ENCODE data around the gene SLC36A3. TPM values are rescaled to one million over a fixed set of nuclear protein-coding genes. Genes with fewer than 3 reads are reported as not detected.
A peak's percentile ranks its signal among the peaks of the same experiment; 100 is the strongest.

The SLC36A3 gene
- total and polyA plus RNA-seq, 2 of the 8 experiments (the other 6 are each of a cell fraction or from before 2014, with no cell fraction given) = not detected

GRCh38 chr5:151252762-151253604, 50.6 kb downstream of the SLC36A3 start, which contains the start of gene GM2A:
Gene GM2A, plus strand, starts transcription at chr5:151253185. Its CDS starts 32 bp downstream, at chr5:151253217.
- no peak within 1 kb of the TSS for H2BK120ac ChIP-seq (replicated peaks; ENCODE audit: low read depth, low read length)
- H3K4me2 ChIP-seq (ENCODE audit: insufficient read depth in 1 of 2, low read depth in 2 of 2, low read length in 2 of 2) = peak within 1 kb of the TSS; percentile 85 to 99
- H3K23ac ChIP-seq (ENCODE audit: insufficient read length) = no peak within 1 kb of the TSS
- no peak within 1 kb of the TSS for H4K5ac ChIP-seq (ENCODE audit: insufficient read length, low read depth, low read length)
- peak within 1 kb of the TSS; percentile 36; the same call in 1 of the 2 replicates for H3K18ac ChIP-seq (ENCODE audit: extremely low read depth, low read length)
- no peak within 1 kb of the TSS for H2BK20ac ChIP-seq (ENCODE audit: low read length)
- ChIA-PET CTCF (ENCODE audit: partially characterized antibody) (interaction anchor here (0.6 to 5.1 kb wide), 15 partner anchors 9 to 309 kb away, joined by 3 to 36 read pairs (median 4); partner anchors contain the start of genes CCDC69 and SLC36A1), POLR2A (ENCODE audit: partially characterized antibody) (interaction anchor here (0.6 to 1.4 kb wide), 13 partner anchors 15 to 518 kb away, joined by 3 to 12 read pairs (median 4); partner anchors contain the start of genes CCDC69, G3BP1 and GPX3)
- FAIRE-seq (peak; percentile 60), DNase-seq (ENCODE audit: low read depth in 1 of 2, low spot score in 2 of 2) (peak; percentile 97 to 98)
- 0 out of 2 replicates have a peak within 1 kb of the TSS, but pooled peaks have one; percentile 60 for H4K8ac ChIP-seq (ENCODE audit: extremely low read depth, insufficient read depth, low read length)
- H2BK12ac ChIP-seq (ENCODE audit: low read depth, low read length) = peak within 1 kb of the TSS; percentile 46; the same call in 1 of the 2 replicates
- H2AFZ ChIP-seq (ENCODE audit: low read length) = peak within 1 kb of the TSS; percentile 86
- H3K9me3 ChIP-seq (ENCODE audit: insufficient read depth in 2 of 2, low read depth in 1 of 2, low read length in 1 of 2) = no peaks in the 10 kb centered on the region
- no peak within 1 kb of the TSS for H2BK5ac ChIP-seq (ENCODE audit: low read depth, low read length)
- peaks cover 6% of the 10 kb centered on the region; the same call in 1 of the 2 replicates for H3K23me2 ChIP-seq (ENCODE audit: low read depth, low read length)
- H3K79me2 ChIP-seq (ENCODE audit: control insufficient read depth in 1 of 2, insufficient read depth in 2 of 2, low read length in 2 of 2) = peaks cover 0 to 8% of the 10 kb centered on the region in 2 experiments; a peak in 2 of 4 replicates
- H3K27ac ChIP-seq (ENCODE audit: low read depth, low read length) = peak within 1 kb of the TSS; percentile 51; the same call in 1 of the 2 replicates
- peaks cover 0 to 11% (median 4%) of the 10 kb centered on the region in 4 experiments for H3K4me1 ChIP-seq (replicated peaks in 1 of 4; ENCODE audit: control insufficient read depth in 3 of 4, insufficient read depth in 4 of 4, low read length in 3 of 4)
- H4K20me1 ChIP-seq (replicated peaks in 1 of 2; ENCODE audit: control insufficient read depth in 1 of 2, insufficient read depth in 2 of 2, low read length in 2 of 2) = no peaks in the 10 kb centered on the region
- H2AK5ac ChIP-seq (ENCODE audit: low read depth, low read length) = no peak within 1 kb of the TSS
- peak within 1 kb of the TSS; percentile 67 for H3K56ac ChIP-seq (replicated peaks; ENCODE audit: insufficient read length, low read depth, low read length)
- peak within 1 kb of the TSS; percentile 51 to 86 (median 56) for H3K9ac ChIP-seq (replicated peaks in 1 of 4; ENCODE audit: extremely low read depth in 1 of 4, low read depth in 3 of 4, low read length in 3 of 4)
- H4K91ac ChIP-seq (replicated peaks; ENCODE audit: insufficient read length, low read length) = no peak within 1 kb of the TSS
- no peak within 1 kb of the TSS for H3K4ac ChIP-seq (replicated peaks; ENCODE audit: insufficient read length, low read depth, low read length)
- no peak within 1 kb of the TSS for H2BK15ac ChIP-seq (ENCODE audit: low read length)
- H3K79me1 ChIP-seq (ENCODE audit: low read depth, low read length) = no peaks in the 10 kb centered on the region
- peak within 1 kb of the TSS; percentile 72 to 84 (median 74) for H3K4me3 ChIP-seq (ENCODE audit: extremely low read depth in 1 of 4, insufficient read depth in 2 of 4, low read depth in 3 of 4, low read length in 4 of 4)
- no peaks in the 10 kb centered on the region for H3K27me3 ChIP-seq (replicated peaks in 1 of 4; ENCODE audit: control insufficient read depth in 3 of 4, extremely low read depth in 1 of 4, insufficient read depth in 3 of 4, low read length in 3 of 4)
- H3K14ac ChIP-seq (ENCODE audit: insufficient read length) = peak within 1 kb of the TSS; percentile 5
- no peaks in the 10 kb centered on the region; a peak in 1 of 8 replicates for H3K36me3 ChIP-seq (ENCODE audit: control insufficient read depth in 2 of 4, insufficient read depth in 4 of 4, low read length in 3 of 4)
- 3% methylated on average over 25 of the region's 52 CpGs; no CpG with 5 or more reads in 1 of the 2 experiments for WGBS, 2 experiments (ENCODE audit: extremely low coverage in 1 of 2, insufficient coverage in 1 of 2, insufficient read length in 1 of 2, insufficient replicate concordance in 2 of 2, low coverage in 1 of 2, low lambda C conversion rate in 2 of 2, missing lambda C conversion rate in 1 of 2)
- peak; percentile 86 for TF ChIP-seq POLR2AphosphoS5 (IDR thresholded peaks at IDR 0.05; ENCODE audit: low read depth, low read length)
- peak; percentile 53 for TF ChIP-seq E2F6 (IDR thresholded peaks at IDR 0.05)
- TF ChIP-seq TBP (IDR thresholded peaks at IDR 0.05; ENCODE audit: low read depth, low read length) = peak; percentile 89
- TF ChIP-seq USF2 (IDR thresholded peaks at IDR 0.05; ENCODE audit: low read length) = 0 out of 2 replicates have a peak, but pooled peaks have one; percentile 4
- TF ChIP-seq EGR1 (IDR thresholded peaks at IDR 0.05; ENCODE audit: borderline replicate concordance, low read depth, low read length) = peak; percentile 88; the same call in 1 of the 2 replicates
- TF ChIP-seq ZNF274 (IDR thresholded peaks at IDR 0.05; ENCODE audit: borderline replicate concordance, extremely low read depth, low read length) = no peak
- peak; percentile 79 for TF ChIP-seq CEBPB (IDR thresholded peaks at IDR 0.05; ENCODE audit: low read depth, low read length)
- TF ChIP-seq MAX (IDR thresholded peaks at IDR 0.05) = peak; percentile 86
- TF ChIP-seq TAF7 (optimal IDR thresholded peaks at IDR 0.05; ENCODE audit: borderline replicate concordance, low read depth, low read length) = peak; percentile 27

Measured in H1 (cell line).